GM23338 (cell line): ENCODE results near the gene ITPKA. TPM values are rescaled to one million over a fixed set of nuclear protein-coding genes. Genes with fewer than 3 reads are reported as not detected.

Experiments used
- ATAC-seq: fragments of 200-7000 bp; cut with Tn5 transposase; 3 replicates; pipeline ENCODE4 v1.9.1; 2020
- DNase-seq: peaks from one replicate; pipeline ENCODE4 v3.0.0-alpha.2; 2015; ENCODE audit warnings: low spot score
- H2AFZ ChIP-seq: fragments of 200-600 bp; sonication (generic); 2 replicates; pipeline ENCODE4 v1.8.0; 2016; ENCODE audit warnings: antibody characterized with exemption, mild to moderate bottlenecking, moderate library complexity
- H3F3A ChIP-seq: fragments of 200-600 bp; sonication (generic); replicated peaks from 2 replicates; pipeline ENCODE4 v1.8.0; 2017; ENCODE audit warnings: antibody characterized with exemption, mixed run types, low read depth
- H3K27ac ChIP-seq: fragments of 200-600 bp; sonication (generic); 2 replicates; pipeline ENCODE4 v1.6.1; 2016; ENCODE audit warnings: low read depth
- H3K27me3 ChIP-seq: fragments of 200-600 bp; sonication (generic); 2 replicates; pipeline ENCODE4 v1.8.0; 2016; ENCODE audit warnings: mild to moderate bottlenecking, mixed run types, moderate library complexity; ENCODE audit not compliant: insufficient read depth
- H3K36me3 ChIP-seq: fragments of 200-600 bp; sonication (generic); 2 replicates; pipeline ENCODE4 v1.8.0; 2016; ENCODE audit warnings: mild to moderate bottlenecking; ENCODE audit not compliant: insufficient read depth
- H3K4me1 ChIP-seq: fragments of 200-600 bp; sonication (generic); 2 replicates; pipeline ENCODE4 v1.8.0; 2016; ENCODE audit warnings: mild to moderate bottlenecking, moderate library complexity; ENCODE audit not compliant: insufficient read depth
- H3K4me2 ChIP-seq: fragments of 200-600 bp; sonication (generic); 2 replicates; pipeline ENCODE4 v1.7.1; 2017; ENCODE audit warnings: mixed run types
- H3K4me3 ChIP-seq: fragments of 200-600 bp; sonication (generic); 2 replicates; pipeline ENCODE4 v1.6.1; 2016; ENCODE audit warnings: mixed run types
- H3K79me2 ChIP-seq: fragments of 200-600 bp; sonication (generic); replicated peaks from 2 replicates; pipeline ENCODE4 v1.8.0; 2017; ENCODE audit warnings: mild to moderate bottlenecking; ENCODE audit not compliant: insufficient read depth
- H3K9me2 ChIP-seq: fragments of 200-600 bp; sonication (generic); 2 replicates; pipeline ENCODE4 v1.8.0; 2017; ENCODE audit not compliant: insufficient read depth
- H4K20me1 ChIP-seq: fragments of 200-600 bp; sonication (generic); replicated peaks from 2 replicates; pipeline ENCODE4 v1.8.0; 2017; ENCODE audit warnings: mild to moderate bottlenecking; ENCODE audit not compliant: insufficient read depth
- H3K27ac Mint-ChIP-seq: 2 replicates; pipeline ENCODE4 v1.8.0; 2020; ENCODE audit warnings: inconsistent platforms, mild to moderate bottlenecking, moderate library complexity, mixed read lengths
- H3K27me3 Mint-ChIP-seq: 3 replicates; pipeline ENCODE4 v1.8.0; 2022; ENCODE audit warnings: low read depth, mild to moderate bottlenecking, moderate library complexity, mixed read lengths, inconsistent platforms; ENCODE audit not compliant: insufficient read depth, poor library complexity
- H3K36me3 Mint-ChIP-seq: 3 replicates; pipeline ENCODE4 v1.8.0; 2021; ENCODE audit warnings: low read depth, mild to moderate bottlenecking, inconsistent platforms, moderate library complexity, mixed read lengths
- H3K4me1 Mint-ChIP-seq: 3 replicates; pipeline ENCODE4 v1.8.0; 2020; ENCODE audit warnings: mild to moderate bottlenecking, inconsistent platforms, mixed read lengths
- H3K4me3 Mint-ChIP-seq: 3 replicates; pipeline ENCODE4 v1.8.0; 2021; ENCODE audit warnings: moderate library complexity, mild to moderate bottlenecking, inconsistent platforms, mixed read lengths
- H3K9me3 Mint-ChIP-seq: 3 replicates; pipeline ENCODE4 v1.8.0; 2020; ENCODE audit warnings: moderate library complexity, mild to moderate bottlenecking, inconsistent platforms, mixed read lengths
- EZH2 ChIP-seq: fragments of 200-600 bp; sonication (generic); IDR thresholded peaks from one replicate; pipeline ENCODE4 v1.8.0; 2017; ENCODE audit warnings: antibody characterized with exemption, mild to moderate bottlenecking, low read depth; ENCODE audit not compliant: unreplicated experiment
- EZH2phosphoT487 ChIP-seq: fragments of 200-600 bp; sonication (generic); IDR thresholded peaks from one replicate; pipeline ENCODE4 v1.8.1; 2018; ENCODE audit warnings: antibody characterized with exemption; ENCODE audit not compliant: unreplicated experiment
- NANOG ChIP-seq: IDR thresholded peaks from 2 replicates; pipeline ENCODE4 v1.6.1; 2016; ENCODE audit warnings: antibody characterized with exemption, borderline replicate concordance
- STAT1 ChIP-seq: IDR thresholded peaks from one replicate; pipeline ENCODE4 v1.6.1; 2016; ENCODE audit warnings: antibody characterized with exemption; ENCODE audit not compliant: unreplicated experiment
- ZNF331 ChIP-seq: fragments of 250-450 bp; sonication (Bioruptor Pico); IDR thresholded peaks from 2 replicates; pipeline ENCODE4 v1.5.0; 2020; ENCODE audit warnings: low read depth, mild to moderate bottlenecking, moderate library complexity
- ZNF462 ChIP-seq: fragments of 250-450 bp; sonication (Bioruptor Pico); IDR thresholded peaks from 2 replicates; pipeline ENCODE4 v1.5.0; 2020; ENCODE audit warnings: mild to moderate bottlenecking, moderate library complexity
- polyA plus RNA-seq: library from polyadenylated mRNA; unstranded; fragments of >200 nt; fragmentation: Nextera tagmentation; extraction: Ambion mirVana; gene quantifications from 2 replicates; pipeline ENCODE4 v1.2.1, GENCODE V29; 2016
- total RNA-seq: library from RNA; depleted of rRNA; stranded (reverse); fragments of >200 nt; shearing (Covaris generic); gene quantifications from 2 replicates; pipeline ENCODE4 v1.2.3, GENCODE V29; 2014

The ITPKA gene
- total and polyA plus RNA-seq, 2 experiments from 2014 or later, result 0.55 to 2.1 TPM

- H3K36me3 ChIP-seq, result no peaks in the 10 kb centered on the region
- DNase-seq, result peak; percentile 39
- peak overlapping the region; percentile 93 for H3K4me2 ChIP-seq
- peak overlapping the region; percentile 90 for H2AFZ ChIP-seq
- ATAC-seq, result peak; percentile 20
- Mint-ChIP-seq H3K27me3 (peaks cover 62% of the 10 kb centered on the region), H3K4me1 (peaks cover 8% of the 10 kb centered on the region; the same call in 1 of the 3 replicates), H3K27ac (no peak overlapping the region), H3K9me3 (no peaks in the 10 kb centered on the region), H3K36me3 (peaks cover 7% of the 10 kb centered on the region; the same call in 2 of the 3 replicates), H3K4me3 (peak overlapping the region; percentile 76)
- TF ChIP-seq EZH2 (peak; percentile 98), EZH2phosphoT487 (peak; percentile 95), NANOG (no peak)
- peak overlapping the region; percentile 62 for H3K4me3 ChIP-seq
- H3K9me2 ChIP-seq, result no peaks in the 10 kb centered on the region
- H3K27me3 ChIP-seq, result peaks cover 85% of the 10 kb centered on the region
- H3K79me2 ChIP-seq, result no peaks in the 10 kb centered on the region
- 0 out of 2 replicates have a peak, but pooled peaks cover 10% of the 10 kb centered on the region for H3K4me1 ChIP-seq
- H3K27ac ChIP-seq, result no peak overlapping the region
- H4K20me1 ChIP-seq, result no peaks in the 10 kb centered on the region; the same call in 1 of the 2 replicates
- peaks cover 23% of the 10 kb centered on the region for H3F3A ChIP-seq
Observed at GRCh38 chr15:41511899-41512369, 18.3 kb downstream of the ITPKA start.

GRCh38 chr15:41512512-41512939 lies 18.9 kb downstream of the ITPKA start:
- Mint-ChIP-seq H3K9me3 (no peaks in the 10 kb centered on the region), H3K27me3 (peaks cover 57% of the 10 kb centered on the region), H3K4me3 (peak overlapping the region; percentile 76), H3K4me1 (peaks cover 8% of the 10 kb centered on the region; the same call in 1 of the 3 replicates), H3K36me3 (peaks cover 10% of the 10 kb centered on the region; the same call in 2 of the 3 replicates), H3K27ac (no peak overlapping the region)
- Histone ChIP-seq H2AFZ (peak overlapping the region; percentile 87; the same call in 1 of the 2 replicates), H3K27me3 (peaks cover 81% of the 10 kb centered on the region), H4K20me1 (no peaks in the 10 kb centered on the region; the same call in 1 of the 2 replicates), H3K36me3 (no peaks in the 10 kb centered on the region), H3K4me1 (0 out of 2 replicates have a peak, but pooled peaks cover 10% of the 10 kb centered on the region), H3K79me2 (no peaks in the 10 kb centered on the region), H3K4me3 (peak overlapping the region; percentile 62), H3K9me2 (no peaks in the 10 kb centered on the region), H3K4me2 (peak overlapping the region; percentile 93), H3F3A (peaks cover 23% of the 10 kb centered on the region), H3K27ac (no peak overlapping the region)
- TF ChIP-seq EZH2 (no peak), ZNF462 (CRISPR knock-in tag) (no peak), EZH2phosphoT487 (peak; percentile 57), STAT1 (no peak), ZNF331 (no peak)
- peak; percentile 1; the same call in 2 of the 3 replicates for ATAC-seq
- DNase-seq, result no peak
